ENCODE measurements around the gene GABRR1. TPM values are rescaled to one million over a fixed set of nuclear protein-coding genes. Genes with fewer than 3 reads are reported as not detected.

The GABRR1 gene
- total and polyA plus RNA-seq, 2 of the 13 experiments (the other 11 are each of a cell fraction or from before 2014, with no cell fraction given), result not detected

GRCh38 chr6:89250239-89250638 is 33.1 kb upstream of the GABRR1 start (continued):
- TF ChIP-seq ZBTB4 (CRISPR knock-in tag; IDR thresholded peaks at IDR 0.05; ENCODE audit: borderline replicate concordance), result no peak

GRCh38 chr6:89244241-89244985 is 27.3 kb upstream of the GABRR1 start:
- ATAC-seq (no peak), DNase-seq (ENCODE audit: low spot score) (no peak), FAIRE-seq (no peak)
- POLR2A ChIA-PET, result no interaction called here
- no peak overlapping the region for H3K27ac ChIP-seq (ENCODE audit: extremely low read length, insufficient read depth, low read length)
- H3K27me3 ChIP-seq (ENCODE audit: control insufficient read depth in 1 of 2, insufficient read depth in 2 of 2, low read length in 2 of 2), result no peaks in the 10 kb centered on the region
- no peak overlapping the region for H3K4me2 ChIP-seq (ENCODE audit: low read depth, low read length)
- no peaks in the 10 kb centered on the region for H3K4me1 ChIP-seq (ENCODE audit: insufficient read depth, low read length)
- no peak overlapping the region for H3K9ac ChIP-seq (ENCODE audit: insufficient read depth, low read depth, low read length)
- intact Hi-C loops (cut with micrococcal nuclease; ENCODE audit: unreplicated experiment) (no loop called here), in situ Hi-C loops (cut with HindIII; ENCODE audit: extremely low pct_ligation_motif_present, low pct_unique_long_range_greater_than_20kb) (loop anchor here (5.0 kb wide), 2 partner anchors 122 to 262 kb away; no protein-coding TSS in a partner anchor)
- no peaks in the 10 kb centered on the region for H3K9me3 ChIP-seq (ENCODE audit: low read length)
- BruUV-seq (replicated peaks), result no TSS peak
- no peak overlapping the region for H3K4me3 ChIP-seq (replicated peaks in 1 of 3; ENCODE audit: insufficient read depth in 1 of 3, low read depth in 2 of 3, low read length in 3 of 3)
- CTCF ChIA-PET (ENCODE audit: low intra/inter-chr PET ratio, low total read pairs), result interaction anchor here (4.8 kb wide), 1 partner anchor 262 kb away, joined by 33 read pairs; no protein-coding TSS in a partner anchor
- no peaks in the 10 kb centered on the region for H3K36me3 ChIP-seq (replicated peaks in 1 of 2; ENCODE audit: control insufficient read depth in 1 of 2, insufficient read depth in 2 of 2, low read length in 2 of 2)
- no peaks in the 10 kb centered on the region for H4K20me1 ChIP-seq (ENCODE audit: insufficient read depth, low read length)
- WGBS (ENCODE audit: low lambda C conversion rate), result 23% methylated on average over 5 of the region's 5 CpGs
- H2AFZ ChIP-seq (ENCODE audit: low read length), result no peak overlapping the region
- no peaks in the 10 kb centered on the region for H3K79me2 ChIP-seq (ENCODE audit: insufficient read depth, low read length)
- TF ChIP-seq GMEB1 (CRISPR knock-in tag; IDR thresholded peaks at IDR 0.05; ENCODE audit: borderline replicate concordance), result no peak
- TF ChIP-seq ZNF513 (CRISPR knock-in tag; conservative IDR thresholded peaks at IDR 0.05), result no peak
- TF ChIP-seq ZNF326 (CRISPR knock-in tag; IDR thresholded peaks at IDR 0.05; ENCODE audit: borderline replicate concordance), result no peak
- TF ChIP-seq SAP130 (CRISPR knock-in tag; IDR thresholded peaks at IDR 0.05; ENCODE audit: low read depth), result no peak
- no peak for TF ChIP-seq ZFAT (CRISPR knock-in tag; conservative IDR thresholded peaks at IDR 0.05)
- no peak for TF ChIP-seq ZNF142 (CRISPR knock-in tag; IDR thresholded peaks at IDR 0.05)
- TF ChIP-seq ZNF232 (CRISPR knock-in tag; IDR thresholded peaks at IDR 0.05; ENCODE audit: borderline replicate concordance), result no peak
